Right lobe of liver (tissue), 4 donors: ENCODE results near the gene VPS18.

Experiments
- POLR2A ChIP-seq: fragments of 450-650 bp; IDR thresholded peaks from one replicate; pipeline ENCODE4 v1.6.1; 2017; ENCODE audit warnings: antibody characterized with exemption, mild to moderate bottlenecking
- TF ChIP-seq, protein P1 (sequence below), 4 donors: fragments of 200-600 bp in 3 of 4; fragments of 450-650 bp in 1 of 4; IDR thresholded peaks; one replicate each; pipeline versions ENCODE4 v1.5.1 to v1.8.0; 2016 to 2022; ENCODE audit warnings: antibody characterized with exemption in 4 of 4, mild to moderate bottlenecking in 2 of 4
- donor health status: DM: no; HTN: no; CAD: no.
- donor health status: DM: no; HTN: no; CAD: no.
- donor health status: DM: no; HTN: yes; CAD: no.

DNA sequence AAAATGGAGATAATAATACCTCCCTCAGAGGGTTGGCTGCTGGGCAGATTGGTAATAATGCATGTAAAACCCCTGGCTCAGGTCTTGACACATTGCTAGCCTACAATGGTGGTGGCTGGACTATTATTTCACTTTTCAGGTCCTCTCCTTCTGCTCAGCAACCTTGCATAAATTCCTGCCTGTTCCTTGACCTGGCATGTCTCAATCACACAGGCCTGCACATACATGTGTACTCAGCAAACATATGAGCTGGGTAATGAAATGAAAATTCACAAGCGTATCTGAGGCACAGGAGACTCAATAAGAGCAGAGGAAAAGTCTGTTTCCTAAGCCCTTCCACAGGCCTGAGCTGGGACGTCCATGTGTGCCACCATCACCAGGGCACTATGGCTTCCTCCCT, 17.4 kb downstream of the VPS18 start:
- TF ChIP-seq, protein P1, sequence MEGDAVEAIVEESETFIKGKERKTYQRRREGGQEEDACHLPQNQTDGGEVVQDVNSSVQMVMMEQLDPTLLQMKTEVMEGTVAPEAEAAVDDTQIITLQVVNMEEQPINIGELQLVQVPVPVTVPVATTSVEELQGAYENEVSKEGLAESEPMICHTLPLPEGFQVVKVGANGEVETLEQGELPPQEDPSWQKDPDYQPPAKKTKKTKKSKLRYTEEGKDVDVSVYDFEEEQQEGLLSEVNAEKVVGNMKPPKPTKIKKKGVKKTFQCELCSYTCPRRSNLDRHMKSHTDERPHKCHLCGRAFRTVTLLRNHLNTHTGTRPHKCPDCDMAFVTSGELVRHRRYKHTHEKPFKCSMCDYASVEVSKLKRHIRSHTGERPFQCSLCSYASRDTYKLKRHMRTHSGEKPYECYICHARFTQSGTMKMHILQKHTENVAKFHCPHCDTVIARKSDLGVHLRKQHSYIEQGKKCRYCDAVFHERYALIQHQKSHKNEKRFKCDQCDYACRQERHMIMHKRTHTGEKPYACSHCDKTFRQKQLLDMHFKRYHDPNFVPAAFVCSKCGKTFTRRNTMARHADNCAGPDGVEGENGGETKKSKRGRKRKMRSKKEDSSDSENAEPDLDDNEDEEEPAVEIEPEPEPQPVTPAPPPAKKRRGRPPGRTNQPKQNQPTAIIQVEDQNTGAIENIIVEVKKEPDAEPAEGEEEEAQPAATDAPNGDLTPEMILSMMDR (IDR thresholded peaks at IDR 0.05) = no peak
- TF ChIP-seq POLR2A = no peak
